Stimulated activated CD4-positive, alpha-beta T cell treated with anti-CD3 and anti-CD28 coated beads, Interleukin-15, amount 100 ng/mL, for 1 hour (primary cell): ENCODE results near the gene BICDL2.
A peak's percentile ranks its signal among the peaks of the same experiment; 100 is the strongest.

Experiments
- DNase-seq, 2 donors: peaks; one replicate each; pipeline ENCODE4 v3.0.0-alpha.2; 2020; ENCODE audit warnings: low read depth in 1 of 2, low spot score in 1 of 2

BICDL2 gene

DNA sequence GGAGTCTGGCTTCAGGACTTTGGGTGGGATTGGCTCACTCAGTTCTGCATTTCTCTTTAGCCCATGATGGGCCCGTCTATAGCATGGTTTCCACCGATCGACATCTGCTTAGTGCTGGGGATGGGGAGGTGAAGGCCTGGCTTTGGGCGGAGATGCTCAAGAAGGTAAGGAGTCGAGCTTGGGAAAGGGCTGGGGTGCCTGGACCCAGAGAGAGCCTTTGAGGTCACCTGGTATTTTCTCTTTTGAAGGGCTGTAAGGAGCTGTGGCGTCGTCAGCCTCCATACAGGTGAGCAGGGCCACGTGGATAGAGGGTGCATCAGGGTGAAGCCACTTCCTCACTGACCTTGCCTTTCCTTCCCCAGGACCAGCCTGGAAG is 10.8 kb downstream of the BICDL2 start:
- no peak for DNase-seq

DNA sequence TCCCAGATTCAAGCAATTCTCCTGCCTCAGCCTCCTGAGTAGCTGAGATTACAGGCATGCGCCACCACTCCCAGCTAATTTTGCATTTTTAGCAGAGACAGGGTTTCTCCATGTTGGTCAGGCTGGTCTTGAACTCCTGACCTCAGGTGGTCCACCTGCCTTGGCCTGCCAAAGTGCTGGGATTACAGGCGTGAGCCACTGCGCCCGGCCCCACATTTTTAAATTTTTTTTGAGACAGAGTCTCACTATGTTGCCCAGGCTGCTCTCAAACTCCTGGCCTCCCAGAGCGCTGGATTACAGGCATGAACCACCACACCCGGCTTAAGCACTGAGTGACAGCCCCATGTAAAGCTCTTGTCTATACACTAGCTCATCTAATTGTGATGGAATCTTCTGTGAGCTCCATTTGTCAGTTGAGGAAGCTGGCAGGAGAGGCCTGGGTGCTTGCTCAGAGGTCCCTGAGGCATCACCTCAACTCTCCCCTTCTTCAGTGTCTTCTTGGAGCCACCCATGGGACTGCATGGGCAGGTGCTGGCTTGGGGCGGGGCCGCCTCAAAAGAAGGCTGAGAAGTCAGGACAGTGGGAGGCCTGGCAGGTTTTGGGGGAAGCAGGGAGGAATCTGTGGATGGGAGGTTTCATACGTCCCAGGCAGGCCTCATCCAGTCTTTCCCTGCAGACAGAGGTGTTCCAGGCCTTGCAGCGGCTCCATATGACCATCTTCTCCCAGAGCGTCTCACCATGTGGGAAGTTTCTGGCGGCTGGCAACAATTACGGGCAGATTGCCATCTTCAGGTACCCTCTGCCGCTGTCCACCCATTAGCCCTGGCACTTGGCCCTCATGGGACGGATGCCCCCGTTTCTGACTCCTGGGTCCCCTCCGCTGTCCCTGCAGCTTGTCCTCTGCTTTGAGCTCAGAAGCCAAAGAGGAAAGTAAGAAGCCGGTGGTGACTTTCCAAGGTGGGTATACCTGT is 11.4 kb downstream of the BICDL2 start:
- DNase-seq, result no peak

DNA sequence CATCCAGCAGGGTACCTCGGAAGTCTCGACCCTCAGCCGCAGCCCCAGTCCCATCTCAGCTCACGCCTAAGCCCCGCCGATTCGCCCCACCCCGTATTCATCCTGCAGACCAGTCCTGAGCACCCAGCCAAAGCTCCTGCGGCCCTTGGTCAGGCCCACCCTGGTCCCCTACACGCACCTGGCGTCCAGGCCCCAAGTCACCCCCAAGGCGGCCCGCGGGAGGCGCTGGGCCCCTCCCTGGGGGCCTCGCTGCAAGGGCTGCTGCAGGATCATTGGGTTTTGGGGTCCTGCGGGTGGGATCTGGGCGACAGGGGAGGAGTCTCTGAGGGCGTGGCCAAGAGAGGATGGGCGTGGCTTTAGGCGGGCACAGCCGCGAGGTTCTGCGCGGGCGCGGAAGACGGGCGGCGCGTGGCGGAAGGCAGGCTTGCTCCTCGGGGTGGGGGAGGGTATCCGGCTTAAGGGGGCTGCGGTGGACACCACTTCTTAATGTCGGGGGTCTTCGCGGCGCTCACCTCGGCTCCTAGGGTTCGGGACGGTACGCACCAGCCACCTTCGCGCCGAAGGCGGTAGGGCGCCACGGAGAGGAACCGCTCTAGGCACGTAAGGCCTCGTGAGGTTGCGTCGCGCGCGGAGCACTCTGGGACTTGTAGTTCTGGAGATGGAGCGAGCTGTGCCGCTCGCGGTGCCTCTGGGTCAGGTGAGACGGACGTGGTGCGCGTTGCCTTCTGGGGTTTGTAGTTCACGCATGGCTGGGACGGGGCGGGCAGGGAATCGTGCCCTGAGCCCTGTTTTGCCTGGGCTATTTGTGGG is 12.9 kb downstream of the BICDL2 start, which contains the start of the genes HCFC1R1 and THOC6:
TSS of gene HCFC1R1 (minus strand) at position 274 of the 810 bp plus-strand sequence. CDS start at position 273, 1 bp downstream.
TSS of gene THOC6 (plus strand) at position 367 of the 810 bp plus-strand sequence. CDS start at position 659, 292 bp downstream.
- DNase-seq, result peak; percentile 83 to 87

DNA sequence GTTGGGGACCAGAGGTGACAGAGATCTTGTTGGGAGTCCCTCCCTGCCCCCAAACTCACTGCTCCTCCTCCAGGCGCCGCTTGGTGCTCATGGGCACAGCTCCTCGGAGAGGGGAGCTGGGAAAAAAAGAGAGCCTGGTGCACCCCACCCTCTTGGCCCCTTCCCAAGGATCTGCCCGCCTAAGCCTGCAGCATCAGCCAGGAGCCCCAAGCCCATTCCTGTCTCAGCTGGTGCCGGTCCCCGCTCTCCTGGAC is 13.4 kb downstream of the BICDL2 start:
- no peak for DNase-seq

DNA sequence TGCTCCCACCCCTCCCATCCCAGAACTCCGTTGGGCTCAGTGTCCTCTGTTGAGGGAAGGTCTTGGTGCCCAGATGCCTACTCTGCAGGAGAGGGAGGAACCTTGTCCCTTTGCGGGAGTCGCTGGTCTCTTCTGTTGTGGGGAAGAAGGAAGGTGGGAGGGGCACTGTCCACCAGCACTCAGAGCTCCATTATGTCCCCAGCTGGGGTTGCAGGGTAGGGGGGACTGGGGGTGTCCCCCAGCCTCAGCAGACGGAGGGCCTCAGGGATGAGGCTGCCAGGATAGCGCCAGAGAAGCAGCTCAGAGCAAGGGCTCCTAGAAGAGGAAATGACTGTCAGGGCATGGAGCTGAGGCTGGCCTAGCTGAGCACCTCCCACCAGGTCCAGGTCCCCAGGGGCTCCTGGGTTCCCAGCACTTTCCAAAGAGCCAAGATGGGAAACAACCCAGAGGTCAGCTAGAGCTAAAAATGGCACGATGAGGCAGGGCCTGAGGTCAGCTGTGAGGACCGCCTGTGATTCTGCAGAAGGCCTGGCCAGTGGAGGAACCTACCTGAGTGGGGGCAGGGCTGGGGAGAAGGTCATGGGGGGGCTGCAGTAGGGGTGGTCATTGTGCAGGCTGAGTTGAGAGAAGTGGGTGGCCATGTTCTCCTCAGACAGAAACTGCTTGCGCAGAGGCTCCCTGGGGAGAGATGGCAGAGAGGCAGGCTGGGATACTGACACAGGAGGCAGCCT is 13.9 kb downstream of the BICDL2 start:
- DNase-seq, result no peak

DNA sequence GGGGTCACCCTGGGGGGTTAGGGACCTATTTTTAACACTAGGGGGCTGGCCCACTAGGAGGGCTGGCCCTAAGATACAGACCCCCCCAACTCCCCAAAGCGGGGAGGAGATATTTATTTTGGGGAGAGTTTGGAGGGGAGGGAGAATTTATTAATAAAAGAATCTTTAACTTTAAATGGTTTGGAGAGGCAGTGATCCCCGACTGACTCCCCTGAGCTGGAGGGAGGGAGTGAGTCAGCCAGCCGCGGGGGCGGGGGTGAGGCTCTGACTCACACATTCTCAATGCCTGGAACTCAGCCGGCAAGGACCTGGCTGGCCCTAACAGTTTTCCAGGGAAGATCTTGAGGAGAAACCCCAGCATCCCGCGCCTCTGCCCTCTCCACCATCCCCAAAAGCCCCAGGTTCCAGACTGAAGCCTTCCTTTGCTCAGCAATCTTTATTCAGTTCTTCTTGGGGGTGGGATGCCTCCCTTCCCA is 14.5 kb downstream of the BICDL2 start:
- DNase-seq, result peak; percentile 70 to 90

DNA sequence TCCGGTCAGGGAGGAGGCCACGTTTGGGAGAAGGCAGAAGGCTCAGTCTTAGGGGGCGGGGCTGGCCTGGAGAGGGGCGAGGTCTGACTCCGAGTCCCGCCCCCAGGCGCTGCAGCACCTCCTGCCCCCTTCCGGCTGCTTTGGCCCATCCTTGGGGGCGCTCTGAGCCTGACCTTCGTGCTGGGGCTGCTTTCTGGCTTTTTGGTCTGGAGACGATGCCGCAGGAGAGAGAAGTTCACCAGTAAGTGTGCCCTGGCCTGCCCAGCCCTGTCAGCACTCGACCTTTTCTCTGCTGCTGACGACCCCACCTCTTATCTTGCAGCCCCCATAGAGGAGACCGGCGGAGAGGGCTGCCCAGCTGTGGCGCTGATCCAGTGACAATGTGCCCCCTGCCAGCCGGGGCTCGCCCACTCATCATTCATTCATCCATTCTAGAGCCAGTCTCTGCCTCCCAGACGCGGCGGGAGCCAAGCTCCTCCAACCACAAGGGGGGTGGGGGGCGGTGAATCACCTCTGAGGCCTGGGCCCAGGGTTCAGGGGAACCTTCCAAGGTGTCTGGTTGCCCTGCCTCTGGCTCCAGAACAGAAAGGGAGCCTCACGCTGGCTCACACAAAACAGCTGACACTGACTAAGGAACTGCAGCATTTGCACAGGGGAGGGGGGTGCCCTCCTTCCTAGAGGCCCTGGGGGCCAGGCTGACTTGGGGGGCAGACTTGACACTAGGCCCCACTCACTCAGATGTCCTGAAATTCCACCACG is 15.1 kb downstream of the BICDL2 start:
- DNase-seq, result peak; percentile 67 to 72

DNA sequence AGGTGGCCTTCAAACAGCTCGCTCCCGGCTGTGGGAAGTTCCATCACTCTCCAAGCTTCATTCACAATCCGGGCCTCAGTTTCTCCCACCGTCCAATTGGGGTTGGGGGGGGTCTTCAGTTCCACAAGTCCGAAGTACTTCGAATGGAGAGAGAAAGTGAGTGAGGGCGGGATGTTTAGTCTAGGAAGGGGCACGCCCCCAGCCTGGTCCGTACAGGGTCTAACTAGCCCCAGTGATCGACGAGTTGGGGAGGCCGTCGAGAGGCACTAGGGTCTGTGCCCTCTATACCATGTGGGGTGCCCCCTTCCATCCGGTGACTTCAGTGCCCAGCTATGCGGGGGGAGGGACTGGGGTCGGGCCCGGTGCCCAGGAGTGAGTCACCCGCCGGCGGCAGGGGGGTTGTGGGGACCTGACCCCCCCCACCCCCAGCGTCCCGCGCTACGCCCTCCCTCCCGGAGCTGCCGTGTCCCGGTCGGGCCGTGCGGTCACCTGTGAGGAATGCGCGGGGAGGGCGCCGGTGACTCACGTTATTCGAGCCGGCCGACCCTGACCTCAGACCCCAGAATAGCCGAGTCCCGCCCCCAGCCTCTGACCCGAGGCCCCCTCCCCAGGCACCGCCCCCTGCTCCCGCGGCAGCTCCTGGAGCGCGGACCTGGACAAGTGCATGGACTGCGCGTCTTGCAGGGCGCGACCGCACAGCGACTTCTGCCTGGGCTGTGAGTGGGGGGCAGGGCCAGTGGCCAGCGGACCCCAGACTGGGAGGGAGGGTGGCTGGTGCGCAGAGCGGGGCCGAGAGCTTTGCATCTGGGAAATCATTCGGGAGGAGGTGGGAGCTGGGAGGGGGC is 15.9 kb downstream of the BICDL2 start:
- peak in 1 of 2 donors; percentile 49 for DNase-seq

DNA sequence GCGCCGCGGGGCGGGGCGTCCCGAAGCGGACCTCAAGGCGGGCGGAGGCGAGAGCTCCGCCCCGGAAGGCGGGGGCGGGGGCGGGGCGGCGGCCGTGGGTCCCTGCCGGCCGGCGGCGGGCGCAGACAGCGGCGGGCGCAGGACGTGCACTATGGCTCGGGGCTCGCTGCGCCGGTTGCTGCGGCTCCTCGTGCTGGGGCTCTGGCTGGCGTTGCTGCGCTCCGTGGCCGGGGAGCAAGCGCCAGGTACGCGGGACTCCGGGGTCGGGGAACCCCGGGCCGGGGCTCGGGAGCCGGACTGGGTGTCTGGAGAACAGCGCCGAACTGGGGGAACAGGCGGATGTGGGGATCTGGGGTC is 16.5 kb downstream of the BICDL2 start, which contains the start of gene TNFRSF12A:
TSS of gene TNFRSF12A (plus strand) at position 122 of the 357 bp plus-strand sequence. CDS start at position 152, 30 bp downstream.
- DNase-seq, result peak; percentile 36 to 50

DNA sequence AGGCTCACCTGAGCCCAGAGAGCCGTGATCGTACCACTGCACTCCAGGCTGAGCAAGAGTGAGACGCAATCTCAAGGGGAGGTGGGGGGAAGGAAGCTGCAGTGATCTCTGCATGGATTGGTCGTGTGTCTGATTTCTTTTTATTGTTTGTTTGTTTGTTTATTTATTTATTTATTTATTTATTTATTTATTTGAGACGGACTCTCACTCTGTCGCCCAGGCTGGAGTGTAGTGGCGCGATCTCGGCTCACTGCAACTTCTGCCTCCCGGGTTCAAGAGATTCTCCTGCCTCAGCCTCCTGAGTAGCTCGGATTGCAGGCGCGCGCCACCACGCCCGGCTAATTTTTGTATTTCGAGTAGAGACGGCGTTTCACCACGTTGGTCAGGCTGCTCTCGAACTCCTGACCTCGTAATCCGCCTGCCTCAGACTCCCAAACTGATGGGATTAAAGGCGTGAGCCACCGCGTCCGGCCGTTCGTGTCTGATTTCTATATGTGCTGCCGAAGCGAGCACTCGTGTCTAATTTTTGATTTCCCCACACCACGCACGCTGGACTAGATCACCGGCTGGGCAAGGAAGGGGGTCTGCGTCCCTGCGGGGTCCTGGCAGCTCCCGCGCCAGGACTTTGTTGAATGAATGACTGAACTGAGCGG is 17.0 kb downstream of the BICDL2 start:
- no peak for DNase-seq

DNA sequence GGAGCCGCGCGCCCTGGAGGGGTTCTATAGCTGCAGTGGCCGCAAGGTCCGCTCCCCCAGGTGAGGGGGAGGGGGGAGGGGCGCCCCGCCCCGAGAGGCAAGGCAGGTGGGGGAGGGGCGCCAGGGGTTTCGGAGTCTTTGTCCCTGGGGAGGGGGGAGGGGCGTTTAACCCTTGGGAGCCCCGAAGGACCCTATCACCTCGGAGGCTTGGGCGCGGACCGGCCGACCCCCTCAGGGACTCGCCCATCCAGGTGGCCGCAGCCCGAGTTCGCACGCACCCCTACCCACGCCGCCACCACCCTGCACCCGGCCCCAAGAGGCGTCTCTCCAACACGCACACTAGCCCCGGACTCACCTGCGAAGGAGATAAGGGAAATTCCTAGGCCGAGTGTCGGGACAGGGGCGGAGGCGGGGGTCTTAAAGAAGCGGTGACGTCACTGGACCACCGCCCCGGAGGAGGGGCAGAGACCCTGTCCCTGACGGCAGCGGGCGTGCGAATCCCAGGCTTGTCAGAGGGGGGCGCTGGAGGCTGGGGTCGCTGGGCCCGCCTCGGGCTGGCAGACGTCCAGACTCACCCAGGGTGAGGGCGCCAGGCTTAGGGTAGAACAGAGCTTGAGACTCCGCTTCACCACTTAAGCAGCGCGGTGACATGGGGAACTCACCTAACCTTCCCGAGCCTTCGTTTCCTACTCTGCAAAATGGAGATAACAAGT is 18.8 kb downstream of the BICDL2 start, which contains the start of gene CLDN6:
TSS of gene CLDN6 (minus strand) at position 390 of the 713 bp plus-strand sequence. CDS start 2,162 bp downstream, outside the sequence.
- DNase-seq, result no peak

DNA sequence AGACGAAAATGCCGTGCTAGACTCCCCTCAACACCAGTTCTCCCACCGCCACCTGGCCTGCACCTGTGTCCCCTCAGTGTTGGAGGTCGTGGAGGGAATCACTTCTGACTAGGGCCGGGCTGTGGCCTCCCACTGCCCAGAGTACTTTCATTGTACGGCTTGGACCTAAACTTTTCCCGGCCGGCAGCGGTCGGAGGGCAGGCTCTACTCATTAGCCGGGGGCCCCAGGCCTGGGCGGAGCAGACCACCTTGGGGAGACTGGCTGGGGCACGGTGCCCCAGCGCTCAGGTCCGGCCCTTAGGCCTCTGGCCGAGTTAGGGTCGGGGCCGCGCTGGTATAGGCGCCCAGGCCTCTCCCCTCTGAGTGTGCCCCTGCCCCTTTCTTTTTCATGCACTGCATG is 19.4 kb downstream of the BICDL2 start:
- DNase-seq, result no peak

DNA sequence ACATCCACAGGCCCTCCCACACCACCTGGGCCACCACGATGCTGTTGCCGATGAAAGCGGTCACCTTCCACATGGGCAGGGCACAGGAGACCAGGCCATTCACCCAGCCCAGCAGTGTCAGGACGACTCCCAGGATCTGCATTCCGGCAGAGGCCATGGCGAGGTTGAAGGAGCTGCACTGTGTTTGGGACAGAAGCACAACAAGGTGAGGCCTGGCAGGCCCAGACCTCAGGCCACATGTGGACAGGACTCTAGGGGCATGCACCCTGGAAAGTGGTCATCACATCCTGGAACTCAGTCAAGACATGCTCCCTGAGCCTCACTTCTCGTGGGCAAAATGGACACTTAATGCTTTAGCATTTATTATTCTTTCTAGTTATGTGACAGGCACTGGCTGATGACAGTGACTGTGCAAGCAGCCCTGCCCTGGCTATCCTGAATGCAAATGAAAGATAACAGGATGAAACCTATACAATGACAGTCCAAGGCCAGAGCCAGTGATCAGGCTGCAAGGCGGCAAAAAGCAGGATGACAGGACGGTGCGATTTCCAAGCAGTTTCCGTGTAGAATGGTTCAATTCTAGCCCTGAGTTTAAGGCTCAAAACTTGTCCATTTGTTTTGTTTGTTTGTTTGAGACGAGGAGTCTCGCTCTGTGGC is 20.8 kb downstream of the BICDL2 start:
- no peak for DNase-seq

DNA sequence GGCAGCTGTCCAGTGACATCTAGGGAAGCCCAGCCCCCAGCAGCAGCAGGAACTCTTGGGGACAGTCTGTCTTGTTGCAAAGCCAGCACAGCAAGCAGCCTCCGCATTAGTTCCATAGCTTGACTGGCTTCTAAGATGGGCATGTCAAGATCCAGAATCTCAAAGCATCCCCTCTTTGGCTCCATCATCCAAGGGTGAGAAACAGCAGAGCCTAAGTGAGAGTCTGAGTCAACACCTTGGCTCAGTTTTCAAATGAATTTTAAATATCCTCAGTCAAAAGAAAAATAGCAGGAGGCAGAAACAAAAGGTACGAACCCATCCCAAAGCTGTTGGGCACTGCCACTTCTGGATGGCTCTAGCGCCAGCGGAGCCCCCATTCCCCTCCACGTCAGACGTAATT is 21.8 kb downstream of the BICDL2 start:
- no peak for DNase-seq

DNA sequence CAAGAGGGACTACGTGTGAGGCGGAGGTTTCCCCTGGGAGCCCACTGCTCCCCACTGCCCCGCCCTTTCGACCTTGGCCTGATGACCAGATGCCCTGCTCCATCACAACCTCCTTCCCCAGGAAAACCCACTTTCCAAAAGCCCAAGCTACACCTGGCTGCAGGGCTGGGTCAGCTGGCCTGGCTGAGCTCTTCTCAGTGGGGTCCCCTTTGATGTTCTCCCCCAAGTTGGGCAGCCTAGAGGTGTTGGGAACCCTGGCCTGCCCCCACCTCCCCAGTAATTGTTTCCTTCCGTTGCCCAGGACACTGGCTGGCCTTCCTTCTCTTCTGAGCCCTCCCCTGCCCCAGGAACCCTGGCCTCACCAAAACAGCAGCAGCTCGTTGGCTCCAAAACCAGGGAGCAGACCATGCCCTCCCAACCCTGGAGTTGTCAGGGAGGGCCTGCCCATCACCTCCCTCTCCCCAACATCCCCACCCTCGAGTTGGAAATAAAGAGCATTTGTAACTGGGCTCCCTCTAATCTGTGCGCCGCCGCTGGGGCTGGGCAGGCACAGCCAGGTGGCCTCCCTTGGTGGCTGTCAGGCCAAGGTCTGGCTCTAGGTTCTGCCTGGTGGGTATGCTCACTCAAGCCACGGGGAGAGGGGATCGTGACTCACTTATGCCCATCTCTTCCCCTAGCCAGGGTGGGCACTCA is 22.6 kb downstream of the BICDL2 start:
- no peak for DNase-seq

DNA sequence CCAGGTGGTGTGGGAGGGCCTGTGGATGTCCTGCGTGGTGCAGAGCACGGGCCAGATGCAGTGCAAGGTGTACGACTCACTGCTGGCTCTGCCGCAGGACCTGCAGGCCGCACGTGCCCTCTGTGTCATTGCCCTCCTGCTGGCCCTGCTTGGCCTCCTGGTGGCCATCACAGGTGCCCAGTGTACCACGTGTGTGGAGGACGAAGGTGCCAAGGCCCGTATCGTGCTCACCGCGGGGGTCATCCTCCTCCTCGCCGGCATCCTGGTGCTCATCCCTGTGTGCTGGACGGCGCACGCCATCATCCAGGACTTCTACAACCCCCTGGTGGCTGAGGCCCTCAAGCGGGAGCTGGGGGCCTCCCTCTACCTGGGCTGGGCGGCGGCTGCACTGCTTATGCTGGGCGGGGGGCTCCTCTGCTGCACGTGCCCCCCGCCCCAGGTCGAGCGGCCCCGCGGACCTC is 23.2 kb downstream of the BICDL2 start:
- no peak for DNase-seq

DNA sequence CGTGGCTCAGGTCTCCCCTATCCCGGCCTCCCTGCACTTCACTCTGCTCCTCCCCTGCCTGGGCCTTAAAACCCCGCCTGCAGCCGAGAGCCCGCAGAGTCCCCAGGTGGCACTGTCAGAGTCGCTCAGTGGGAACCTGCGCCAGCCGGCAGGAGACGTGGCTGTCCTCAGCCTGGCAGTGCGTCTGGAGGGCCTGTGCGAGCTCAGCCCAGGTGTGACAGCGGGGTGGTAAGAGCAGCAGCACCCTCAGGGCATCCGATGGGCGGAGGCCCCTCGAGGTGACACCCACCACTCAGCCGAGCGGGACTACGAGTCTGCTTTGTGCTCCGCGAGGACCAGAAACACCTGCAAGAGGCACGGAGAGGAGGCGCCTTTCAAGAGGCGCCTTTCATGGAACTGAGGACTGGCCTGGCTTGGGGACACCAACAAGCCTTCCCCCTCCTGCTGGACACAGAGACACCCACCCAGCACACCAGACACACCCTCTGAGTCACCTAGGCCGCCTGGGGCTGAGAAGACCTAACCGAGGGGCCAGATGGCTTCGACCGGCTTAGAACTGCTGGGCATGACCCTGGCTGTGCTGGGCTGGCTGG is 23.8 kb downstream of the BICDL2 start, which contains the start of gene CLDN9:
TSS of gene CLDN9 (plus strand) at position 96 of the 593 bp plus-strand sequence. CDS start at position 536, 440 bp downstream.
- no peak for DNase-seq
